ENCODE results near the gene SASH1.

GRCh38 chr6:148457843-148458159 is 115.2 kb downstream of the SASH1 start:
- no peak for TF ChIP-seq BHLHE40 (IDR thresholded peaks at IDR 0.05; ENCODE audit: borderline replicate concordance)
- TF ChIP-seq ARNT (IDR thresholded peaks at IDR 0.05): no peak
- TF ChIP-seq ELF4 (IDR thresholded peaks at IDR 0.05): no peak
- TF ChIP-seq NFRKB (IDR thresholded peaks at IDR 0.05): no peak
- no peak for TF ChIP-seq L3MBTL2 (conservative IDR thresholded peaks at IDR 0.05)
- no peak for TF ChIP-seq LEF1 (IDR thresholded peaks at IDR 0.05; ENCODE audit: borderline replicate concordance)
- TF ChIP-seq FOXA1 (IDR thresholded peaks at IDR 0.05): no peak
- no peak for TF ChIP-seq PKNOX1 (IDR thresholded peaks at IDR 0.05)
